Dedifferentiated amniotic fluid mesenchymal stem cell (primary cell): ENCODE measurements around the gene LRFN2.

Experiments used
- DNase-seq: peaks from one replicate; pipeline ENCODE4 v3.0.0-alpha.2; 2016; ENCODE audit errors: extremely low spot score

Gene LRFN2

GRCh38 chr6:40349901-40350746 is 237.0 kb downstream of the LRFN2 start:
- DNase-seq = no peak

- no peak for DNase-seq
Observed at GRCh38 chr6:40349123-40349900, 237.9 kb downstream of the LRFN2 start.

GRCh38 chr6:40348591-40348990 is 238.6 kb downstream of the LRFN2 start:
- DNase-seq = no peak

DNA sequence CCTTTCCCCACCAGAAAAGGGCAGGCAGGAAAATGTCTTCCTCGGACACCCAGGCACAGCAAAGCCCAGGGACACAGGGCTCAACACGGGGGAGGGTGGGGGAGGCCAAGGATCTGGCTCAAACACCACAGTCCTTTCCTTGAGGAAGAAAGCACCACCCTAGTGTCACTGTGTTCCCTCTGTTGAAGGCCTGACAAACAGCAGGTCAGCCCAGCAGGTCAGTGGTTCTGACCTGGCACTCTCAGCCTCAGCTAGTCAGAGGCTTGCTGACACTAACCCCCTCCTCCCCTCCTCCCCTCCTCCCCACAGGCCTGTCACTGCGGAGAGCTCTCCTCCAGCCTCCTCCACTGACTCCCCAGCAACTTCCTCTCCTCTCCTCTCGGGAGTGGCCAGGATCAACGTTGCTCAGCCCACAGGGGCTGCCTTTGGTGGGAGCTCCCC is 239.6 kb downstream of the LRFN2 start:
- no peak for DNase-seq

GRCh38 chr6:40346246-40346645 is 240.9 kb downstream of the LRFN2 start:
- no peak for DNase-seq

- DNase-seq = no peak
Observed at GRCh38 chr6:40344566-40345167, 242.5 kb downstream of the LRFN2 start.

DNA sequence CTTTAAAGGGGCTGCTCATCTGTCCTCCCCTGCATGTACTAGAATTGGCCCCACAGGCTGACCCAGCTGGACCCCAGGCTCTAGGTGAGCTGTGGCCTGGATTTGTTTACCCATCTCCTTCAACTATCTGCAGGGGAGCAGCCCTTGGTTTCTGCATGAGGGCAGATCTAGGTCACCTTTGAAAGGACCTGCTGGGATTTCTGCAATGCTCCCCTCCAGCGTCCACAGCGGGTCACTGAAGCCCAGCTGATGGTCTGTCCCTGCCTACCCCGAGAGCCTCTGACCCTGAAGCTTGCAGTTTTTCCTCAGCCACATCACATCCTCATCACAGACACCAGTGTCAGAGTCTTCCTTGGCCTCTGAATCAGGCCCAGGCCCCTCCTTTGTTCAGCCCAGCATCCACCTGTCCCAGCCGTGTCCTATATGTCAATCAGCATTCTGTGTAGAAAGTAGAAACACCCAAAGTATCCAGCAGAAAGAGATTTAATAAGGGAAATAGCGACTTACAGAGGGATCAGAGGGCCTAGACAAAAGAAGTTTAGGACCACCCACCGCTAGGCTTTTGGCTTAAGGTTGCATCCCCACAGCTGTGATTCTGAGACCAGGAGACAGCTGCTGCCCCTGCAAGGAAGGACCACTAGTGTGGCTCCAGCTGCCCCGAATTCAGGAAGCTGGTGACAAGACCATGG is 243.1 kb downstream of the LRFN2 start:
- no peak for DNase-seq

GRCh38 chr6:40343318-40343876 is 243.8 kb downstream of the LRFN2 start:
- DNase-seq = no peak

DNA sequence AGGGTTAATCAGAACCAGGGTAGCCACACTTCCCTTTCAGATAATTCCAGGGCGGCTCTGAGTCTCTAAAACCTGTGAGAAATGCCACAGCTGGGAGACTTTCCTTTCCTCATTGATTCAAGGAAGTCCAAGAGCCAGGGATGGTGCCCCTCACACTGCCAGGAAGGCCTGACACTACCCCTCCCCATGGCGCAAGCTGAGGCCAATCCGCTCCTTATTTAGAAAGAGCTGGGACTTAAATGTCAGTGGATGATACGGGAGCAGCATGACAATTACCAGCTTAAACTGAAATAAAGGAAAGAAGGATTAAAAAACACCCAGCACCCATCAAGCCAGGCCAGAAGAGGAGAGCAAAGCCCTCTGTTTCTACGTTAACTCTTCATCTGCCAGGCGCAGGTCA is 244.4 kb downstream of the LRFN2 start:
- no peak for DNase-seq

GRCh38 chr6:40341726-40342125 is 245.4 kb downstream of the LRFN2 start:
- no peak for DNase-seq
